ENCODE measurements around the gene DTX3L. TPM values are rescaled to one million over a fixed set of nuclear protein-coding genes. Genes with fewer than 3 reads are reported as not detected.

Gene DTX3L
- total and polyA plus RNA-seq, 2 experiments from 2014 or later: 10.6 to 27.2 TPM

DNA sequence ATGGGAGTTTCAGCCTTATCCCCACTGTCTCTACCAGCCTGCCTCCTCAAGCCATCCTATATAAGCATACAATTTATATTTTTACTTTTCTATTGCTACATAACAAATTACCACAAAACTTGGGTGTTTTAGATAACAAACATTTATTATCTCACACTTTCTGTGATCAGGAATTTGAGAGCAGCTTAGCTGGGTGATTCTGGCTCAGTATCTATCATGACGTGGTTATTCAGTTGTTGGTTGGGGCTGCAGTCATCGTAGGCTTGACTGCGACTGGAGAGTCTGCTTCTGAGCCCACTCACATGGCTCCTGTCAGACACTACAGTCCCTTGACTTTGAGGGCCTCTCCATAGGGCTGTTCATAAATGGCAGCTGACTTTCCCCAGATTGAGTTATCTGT is 34.0 kb downstream of the DTX3L start:
- Histone ChIP-seq H2AFZ (no peak overlapping the region), H3K27ac (no peak overlapping the region), H3K79me2 (no peaks in the 10 kb centered on the region), H3K27me3 (no peaks in the 10 kb centered on the region), H3K9me2 (replicated peaks; ENCODE audit: insufficient read depth) (no peaks in the 10 kb centered on the region), H3K4me1 (ENCODE audit: insufficient read depth) (no peaks in the 10 kb centered on the region), H4K20me1 (ENCODE audit: insufficient read depth, poor library complexity, severe bottlenecking) (no peaks in the 10 kb centered on the region), H3K9me3 (ENCODE audit: low read depth) (no peaks in the 10 kb centered on the region), H3K36me3 (replicated peaks; ENCODE audit: insufficient read depth, low read depth) (no peaks in the 10 kb centered on the region), H3K4me3 (no peak overlapping the region), H3K4me2 (no peak overlapping the region)
- 89% methylated on average over 3 of the region's 3 CpGs for WGBS (ENCODE audit: low lambda C conversion rate, missing lambda C conversion rate)
- no peak for TF ChIP-seq EZH2phosphoT487 (IDR thresholded peaks at IDR 0.05; ENCODE audit: low read depth, severe bottlenecking, unreplicated experiment)
- TF ChIP-seq EZH2 (IDR thresholded peaks at IDR 0.05; ENCODE audit: borderline replicate concordance): no peak
- TF ChIP-seq, protein P1, sequence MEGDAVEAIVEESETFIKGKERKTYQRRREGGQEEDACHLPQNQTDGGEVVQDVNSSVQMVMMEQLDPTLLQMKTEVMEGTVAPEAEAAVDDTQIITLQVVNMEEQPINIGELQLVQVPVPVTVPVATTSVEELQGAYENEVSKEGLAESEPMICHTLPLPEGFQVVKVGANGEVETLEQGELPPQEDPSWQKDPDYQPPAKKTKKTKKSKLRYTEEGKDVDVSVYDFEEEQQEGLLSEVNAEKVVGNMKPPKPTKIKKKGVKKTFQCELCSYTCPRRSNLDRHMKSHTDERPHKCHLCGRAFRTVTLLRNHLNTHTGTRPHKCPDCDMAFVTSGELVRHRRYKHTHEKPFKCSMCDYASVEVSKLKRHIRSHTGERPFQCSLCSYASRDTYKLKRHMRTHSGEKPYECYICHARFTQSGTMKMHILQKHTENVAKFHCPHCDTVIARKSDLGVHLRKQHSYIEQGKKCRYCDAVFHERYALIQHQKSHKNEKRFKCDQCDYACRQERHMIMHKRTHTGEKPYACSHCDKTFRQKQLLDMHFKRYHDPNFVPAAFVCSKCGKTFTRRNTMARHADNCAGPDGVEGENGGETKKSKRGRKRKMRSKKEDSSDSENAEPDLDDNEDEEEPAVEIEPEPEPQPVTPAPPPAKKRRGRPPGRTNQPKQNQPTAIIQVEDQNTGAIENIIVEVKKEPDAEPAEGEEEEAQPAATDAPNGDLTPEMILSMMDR (IDR thresholded peaks at IDR 0.05; ENCODE audit: poor library complexity): no peak
- no peak for DNase-seq (ENCODE audit: low spot score)

- 67% methylated on average over 4 of the region's 4 CpGs for WGBS (ENCODE audit: low lambda C conversion rate, missing lambda C conversion rate)
- Histone ChIP-seq H3K79me2 (no peaks in the 10 kb centered on the region), H3K36me3 (replicated peaks; ENCODE audit: insufficient read depth, low read depth) (no peaks in the 10 kb centered on the region), H3K27ac (no peak overlapping the region), H2AFZ (no peak overlapping the region), H4K20me1 (ENCODE audit: insufficient read depth, poor library complexity, severe bottlenecking) (no peaks in the 10 kb centered on the region), H3K9me2 (replicated peaks; ENCODE audit: insufficient read depth) (no peaks in the 10 kb centered on the region), H3K4me1 (ENCODE audit: insufficient read depth) (no peaks in the 10 kb centered on the region), H3K9me3 (ENCODE audit: low read depth) (no peaks in the 10 kb centered on the region), H3K4me3 (no peak overlapping the region), H3K27me3 (no peaks in the 10 kb centered on the region), H3K4me2 (no peak overlapping the region)
- DNase-seq (ENCODE audit: low spot score): no peak
- TF ChIP-seq, protein P1 (IDR thresholded peaks at IDR 0.05; ENCODE audit: poor library complexity): no peak
- no peak for TF ChIP-seq EZH2 (IDR thresholded peaks at IDR 0.05; ENCODE audit: borderline replicate concordance)
- TF ChIP-seq EZH2phosphoT487 (IDR thresholded peaks at IDR 0.05; ENCODE audit: low read depth, severe bottlenecking, unreplicated experiment): no peak
These were observed 34.4 kb downstream of the DTX3L start for GRCh38 chr3:122598556-122598955.

DNA sequence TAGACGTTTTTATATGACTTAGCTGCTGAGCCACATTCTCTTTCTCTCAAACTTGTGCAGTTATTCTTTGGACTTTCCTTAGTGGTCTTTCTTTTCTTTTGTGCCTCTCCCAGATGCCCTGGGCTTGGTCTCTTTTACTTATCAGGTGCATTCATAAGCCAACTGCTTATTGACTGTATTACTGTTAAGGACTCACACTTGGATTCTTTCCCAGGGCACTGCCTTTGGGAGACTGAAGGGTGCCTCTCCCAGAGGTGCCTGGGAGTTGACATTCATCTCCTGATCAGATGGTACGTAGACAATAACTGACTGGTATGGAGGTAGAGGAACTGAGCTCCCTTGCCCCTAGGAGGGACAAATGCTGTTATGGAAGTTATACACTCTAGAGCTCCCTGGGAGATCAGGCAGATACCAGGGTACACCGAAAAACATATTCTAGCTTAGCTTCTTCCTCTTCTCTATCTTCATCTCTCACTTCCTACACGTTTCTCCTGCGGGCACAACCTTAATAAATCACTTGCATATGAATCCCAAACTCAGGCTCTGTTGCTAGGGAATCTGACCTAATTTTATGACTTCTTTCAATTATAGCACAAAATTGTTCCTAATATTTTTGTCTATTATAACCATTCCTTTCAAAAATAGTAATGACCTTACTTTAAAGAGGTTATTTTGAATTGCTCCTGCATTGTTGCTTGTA is 38.0 kb downstream of the DTX3L start:
- no peaks in the 10 kb centered on the region for H3K9me3 ChIP-seq (ENCODE audit: low read depth)
- no peak overlapping the region for H3K4me2 ChIP-seq
- no peak for DNase-seq (ENCODE audit: low spot score)
- no peaks in the 10 kb centered on the region for H3K9me2 ChIP-seq (replicated peaks; ENCODE audit: insufficient read depth)
- WGBS (ENCODE audit: low lambda C conversion rate, missing lambda C conversion rate): 81% methylated on average over 5 of the region's 5 CpGs
- no peak for TF ChIP-seq EZH2 (IDR thresholded peaks at IDR 0.05; ENCODE audit: borderline replicate concordance)
- TF ChIP-seq, protein P1 (IDR thresholded peaks at IDR 0.05; ENCODE audit: poor library complexity): no peak
- no peak for TF ChIP-seq EZH2phosphoT487 (IDR thresholded peaks at IDR 0.05; ENCODE audit: low read depth, severe bottlenecking, unreplicated experiment)
- H4K20me1 ChIP-seq (ENCODE audit: insufficient read depth, poor library complexity, severe bottlenecking): no peaks in the 10 kb centered on the region
- H3K27me3 ChIP-seq: no peaks in the 10 kb centered on the region
- no peaks in the 10 kb centered on the region for H3K4me1 ChIP-seq (ENCODE audit: insufficient read depth)
- no peak overlapping the region for H3K4me3 ChIP-seq
- H2AFZ ChIP-seq: no peak overlapping the region
- no peak overlapping the region for H3K27ac ChIP-seq
- no peaks in the 10 kb centered on the region for H3K36me3 ChIP-seq (replicated peaks; ENCODE audit: insufficient read depth, low read depth)
- no peaks in the 10 kb centered on the region for H3K79me2 ChIP-seq

Measured in hepatocyte (in vitro differentiated cells).